ENCODE measurements around the gene ARID1A. TPM values are rescaled to one million over a fixed set of nuclear protein-coding genes. Genes with fewer than 3 reads are reported as not detected.

Gene ARID1A
- total RNA-seq, 1 donor from 2014 or later = 142 TPM

DNA sequence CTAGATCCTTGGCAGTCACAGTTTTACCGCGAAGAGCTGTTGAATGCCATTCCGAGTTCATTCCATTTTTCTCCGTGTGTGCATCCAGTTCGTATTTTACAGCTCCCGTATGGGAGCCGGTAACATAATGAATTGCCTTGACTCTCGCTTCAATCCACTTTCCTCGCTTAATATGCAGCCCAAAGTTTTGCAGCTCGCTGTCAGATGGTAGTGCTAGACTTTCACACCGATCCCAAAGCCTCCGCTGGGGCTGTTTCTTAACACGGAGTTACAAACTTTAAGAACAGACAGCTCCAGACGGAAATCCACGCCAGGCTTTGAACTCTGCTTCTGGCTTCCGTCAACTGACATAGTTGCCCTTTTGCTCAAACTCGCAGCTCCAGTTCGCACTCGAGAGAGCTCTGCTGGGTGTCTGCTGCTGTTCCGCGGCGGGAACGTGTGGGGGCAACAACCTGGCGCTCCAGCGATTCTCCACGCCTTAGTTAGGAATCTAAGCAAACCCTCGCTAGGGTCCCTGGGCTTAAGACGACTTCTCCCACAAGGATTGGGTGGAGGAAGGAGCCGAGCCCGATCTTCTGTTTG, 3.5 kb upstream of the ARID1A start:
- intact Hi-C loops (cut with micrococcal nuclease) = loop anchor here (1.0 to 10.0 kb wide), 3 partner anchors 15 to 652 kb away; partner anchors contain the start of gene SYTL1
- peaks cover 35% of the 10 kb centered on the region for H3K4me1 Mint-ChIP-seq

GRCh38 chr1:26692793-26693490, 2.9 kb upstream of the ARID1A start:
- Mint-ChIP-seq H3K27me3 (no peaks in the 10 kb centered on the region), H3K4me1 (peaks cover 35% of the 10 kb centered on the region), H3K27ac (peak overlapping the region; percentile 93), H3K36me3 (ENCODE audit: low read depth) (peaks cover 7% of the 10 kb centered on the region), H3K4me3 (peak overlapping the region; percentile 92), H3K9me3 (no peaks in the 10 kb centered on the region)
- ChIA-PET POLR2A (interaction anchor here (0.6 to 15.7 kb wide), 28 partner anchors 9 to 208 kb away, joined by 3 to 308 read pairs (median 7); partner anchors contain the start of genes GPATCH3, PIGV and ZDHHC18), CTCF (interaction anchor here (0.7 to 6.4 kb wide), 16 partner anchors 9 to 154 kb away, joined by 3 to 73 read pairs (median 4); partner anchors contain the start of gene PIGV)
- intact Hi-C loops (cut with micrococcal nuclease) = loop anchor here (1.0 to 10.0 kb wide), 3 partner anchors 16 to 652 kb away; partner anchors contain the start of gene SYTL1
- peak; percentile 38 for ATAC-seq (ENCODE audit: low read depth)
- no peak for TF ChIP-seq CTCF (IDR thresholded peaks at IDR 0.05)
- peak; percentile 72 for DNase-seq

More for the DNA sequence above, 3.5 kb upstream of the ARID1A start:
- peak; percentile 54 for DNase-seq
- CTCF ChIA-PET = interaction anchor here (0.7 to 6.4 kb wide), 13 partner anchors 9 to 141 kb away, joined by 3 to 73 read pairs (median 4); partner anchors contain the start of gene PIGV
- H3K36me3 Mint-ChIP-seq (ENCODE audit: low read depth) = peaks cover 5% of the 10 kb centered on the region
- no peaks in the 10 kb centered on the region for H3K9me3 Mint-ChIP-seq
- H3K27ac Mint-ChIP-seq = peak overlapping the region; percentile 93
- TF ChIP-seq CTCF (IDR thresholded peaks at IDR 0.05) = no peak
- POLR2A ChIA-PET = interaction anchor here (0.6 to 15.7 kb wide), 22 partner anchors 9 to 192 kb away, joined by 3 to 308 read pairs (median 7); partner anchors contain the start of genes PIGV and ZDHHC18
- ATAC-seq (ENCODE audit: low read depth) = peak; percentile 35
- H3K4me3 Mint-ChIP-seq = peak overlapping the region; percentile 92
- H3K27me3 Mint-ChIP-seq = no peaks in the 10 kb centered on the region

GRCh38 chr1:26693599-26694572, 1.9 kb upstream of the ARID1A start:
- Mint-ChIP-seq H3K4me1 (peaks cover 35% of the 10 kb centered on the region), H3K27me3 (no peaks in the 10 kb centered on the region), H3K36me3 (ENCODE audit: low read depth) (peaks cover 7% of the 10 kb centered on the region), H3K4me3 (peak overlapping the region; percentile 92), H3K9me3 (no peaks in the 10 kb centered on the region), H3K27ac (peak overlapping the region; percentile 93)
- ChIA-PET POLR2A (interaction anchor here (0.6 to 15.7 kb wide), 25 partner anchors 8 to 470 kb away, joined by 3 to 308 read pairs (median 6); partner anchors contain the start of genes GPATCH3, PIGV and ZDHHC18), CTCF (interaction anchor here (0.7 to 6.4 kb wide), 8 partner anchors 8 to 155 kb away, joined by 3 to 73 read pairs (median 6); partner anchors contain the start of gene PIGV)
- intact Hi-C loops (cut with micrococcal nuclease) = loop anchor here (10.0 kb wide), 1 partner anchor 651 kb away; the partner anchor contains the start of gene SYTL1
- DNase-seq (no peak), ATAC-seq (ENCODE audit: low read depth) (no peak)
- TF ChIP-seq CTCF (IDR thresholded peaks at IDR 0.05) = no peak

DNA sequence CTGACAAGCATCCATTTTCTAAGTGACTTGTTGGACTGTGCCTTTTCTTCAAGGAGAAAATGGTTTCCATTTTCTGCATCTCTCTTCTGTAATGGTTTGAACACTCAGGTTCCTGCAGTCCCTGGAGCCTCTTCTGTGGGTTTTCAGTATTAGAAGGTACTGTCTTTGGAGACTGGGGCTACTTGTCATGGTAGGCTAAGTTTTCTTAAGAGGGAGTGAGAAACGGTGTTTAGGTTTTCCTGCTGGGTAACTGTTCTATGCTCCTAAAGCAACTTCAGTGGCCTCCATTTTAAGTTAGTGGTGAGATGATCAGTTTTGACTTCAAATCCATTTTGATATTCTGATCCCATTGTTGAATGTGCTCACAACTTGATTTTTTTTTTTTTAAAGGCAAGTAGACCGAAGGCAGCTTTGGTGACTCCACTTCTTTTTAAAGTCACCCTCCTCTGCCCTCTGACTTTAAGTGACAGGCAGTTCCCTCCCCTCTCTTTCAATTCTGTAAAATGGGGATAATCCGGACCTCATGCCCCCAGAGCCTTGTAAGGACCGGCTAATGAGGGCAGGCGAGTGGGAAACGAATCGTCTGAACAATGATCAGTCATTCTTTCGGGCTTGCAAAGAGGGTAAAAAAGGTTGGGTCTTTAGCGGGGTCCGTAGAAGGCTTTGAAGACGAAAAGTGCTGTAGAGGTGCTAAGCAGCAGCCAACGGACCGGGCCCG, 1.0 kb upstream of the ARID1A start:
- TF ChIP-seq CTCF (IDR thresholded peaks at IDR 0.05) = no peak
- H3K4me1 Mint-ChIP-seq = peaks cover 35% of the 10 kb centered on the region
- intact Hi-C loops (cut with micrococcal nuclease) = loop anchor here (1.0 to 10.0 kb wide), 4 partner anchors 93 to 650 kb away; partner anchors contain the start of genes PIGV and SYTL1
- peak overlapping the region; percentile 92 for H3K4me3 Mint-ChIP-seq
- ATAC-seq (ENCODE audit: low read depth) (peak; percentile 0), DNase-seq (no peak)
- H3K9me3 Mint-ChIP-seq = no peaks in the 10 kb centered on the region
- H3K27ac Mint-ChIP-seq = peak overlapping the region; percentile 93
- H3K36me3 Mint-ChIP-seq (ENCODE audit: low read depth) = peaks cover 7% of the 10 kb centered on the region
- POLR2A ChIA-PET = interaction anchor here (0.6 to 15.7 kb wide), 4 partner anchors 32 to 153 kb away, joined by 3 to 308 read pairs (median 24); partner anchors contain the start of gene PIGV
- no peaks in the 10 kb centered on the region for H3K27me3 Mint-ChIP-seq
- CTCF ChIA-PET = interaction anchor here (6.4 kb wide), 1 partner anchor 95 kb away, joined by 73 read pairs; the partner anchor contains the start of gene PIGV

Data from activated B cell treated with CpG ODN at 0.5 μM for 24 hours (primary cell).